Kidney (tissue), 14 donors: ENCODE measurements around the gene BMP3. TPM values are rescaled to one million over a fixed set of nuclear protein-coding genes. Genes with fewer than 3 reads are reported as not detected.
"Not testable (repeated sequence)": the region's sequence is repeated elsewhere in the genome, so short reads cannot be mapped to it uniquely, and the experiment has no call there.

Experiments used
- DNase-seq, 5 donors: peaks; one replicate each; pipeline ENCODE4 v3.0.0-alpha.2; 2013 to 2020
- FAIRE-seq: peaks from 2 replicates; lab custom pipeline; 2012; peaks lifted over from hg19 to GRCh38; lab: Jason Lieb, UNC
- H3K27ac ChIP-seq, 2 donors: one replicate each; pipeline ENCODE4 v1.7.0; 2013; ENCODE audit warnings: low read depth in 2 of 2, low read length in 2 of 2, inconsistent platforms in 1 of 2
- H3K27me3 ChIP-seq: one replicate; pipeline ENCODE4 v1.7.1; 2013; ENCODE audit warnings: low read length, inconsistent platforms; ENCODE audit not compliant: control insufficient read depth, insufficient read depth
- H3K36me3 ChIP-seq, 3 donors: one replicate each; pipeline versions ENCODE4 v1.7.0 to v1.7.1; 2013; ENCODE audit warnings: low read length in 3 of 3, control low read depth in 1 of 3, inconsistent platforms in 1 of 3; ENCODE audit not compliant: insufficient read depth in 3 of 3, control insufficient read depth in 2 of 3
- H3K4me1 ChIP-seq, 3 donors: one replicate each; pipeline versions ENCODE4 v1.7.0 to v1.7.1; 2013; ENCODE audit warnings: low read length in 3 of 3, inconsistent platforms in 1 of 3, low read depth in 1 of 3; ENCODE audit not compliant: control insufficient read depth in 2 of 3, insufficient read depth in 2 of 3
- H3K4me3 ChIP-seq, 3 donors: one replicate each; pipeline versions ENCODE4 v1.7.0 to v1.8.1; 2013; ENCODE audit warnings: low read length in 3 of 3, control low read depth in 1 of 3, inconsistent platforms in 1 of 3
- H3K9ac ChIP-seq, 3 donors: one replicate each; pipeline versions ENCODE4 v1.7.0 to v1.7.1; 2013; ENCODE audit warnings: low read length in 3 of 3, control low read depth in 1 of 3, inconsistent platforms in 1 of 3
- H3K9me3 ChIP-seq, 3 donors: one replicate each; pipeline versions ENCODE4 v1.7.0 to v1.7.1; 2013; ENCODE audit warnings: low read length in 3 of 3, control low read depth in 1 of 3, inconsistent platforms in 1 of 3; ENCODE audit not compliant: control insufficient read depth in 2 of 3, insufficient read depth in 1 of 3
- intact Hi-C: fragments of 100-400 bp; cut with DNase I; formaldehyde crosslinking; loops from one replicate; pipeline ENCODE4 v1.11.1; 2022
- polyA plus RNA-seq: library from polyadenylated mRNA; stranded (reverse); fragments of 350-450 nt; fragmentation: Illumina TruSeq; extraction: RNeasy Lipid Tissue Mini Kit (QIAGEN cat#74804); gene quantifications from one replicate; pipeline ENCODE4 v1.2.3, GENCODE V29; 2014; ENCODE audit warnings: low read depth, low replicate concordance; ENCODE audit not compliant: insufficient read depth
- total RNA-seq: library from RNA; stranded (reverse); fragmentation: NEBNext Ultra II Directional; extraction: Animal tissue kit (Norgen Biotek cat#: 25700); gene quantifications from one replicate; pipeline ENCODE4 v1.2.1, GENCODE V29; 2021
- TF ChIP-seq, protein P1 (sequence below): IDR thresholded peaks from 3 replicates; pipeline ENCODE4 v1.5.1; 2012; ENCODE audit warnings: mild to moderate bottlenecking, moderate library complexity, borderline replicate concordance; ENCODE audit not compliant: insufficient read depth; ENCODE audit errors: extremely low read depth
- donor health status: control.
- donor health status: control.
- donor health status: control.
- donor health status: control.
- donor health status: control.
- donor health status: DM: yes; HTN: yes; CAD: no.
- donor health status: Normal renal cell carcinoma (clear cell type).

BMP3 gene
- total and polyA plus RNA-seq, 2 donors from 2014 or later, result 0.28 TPM; not detected in 1

DNA sequence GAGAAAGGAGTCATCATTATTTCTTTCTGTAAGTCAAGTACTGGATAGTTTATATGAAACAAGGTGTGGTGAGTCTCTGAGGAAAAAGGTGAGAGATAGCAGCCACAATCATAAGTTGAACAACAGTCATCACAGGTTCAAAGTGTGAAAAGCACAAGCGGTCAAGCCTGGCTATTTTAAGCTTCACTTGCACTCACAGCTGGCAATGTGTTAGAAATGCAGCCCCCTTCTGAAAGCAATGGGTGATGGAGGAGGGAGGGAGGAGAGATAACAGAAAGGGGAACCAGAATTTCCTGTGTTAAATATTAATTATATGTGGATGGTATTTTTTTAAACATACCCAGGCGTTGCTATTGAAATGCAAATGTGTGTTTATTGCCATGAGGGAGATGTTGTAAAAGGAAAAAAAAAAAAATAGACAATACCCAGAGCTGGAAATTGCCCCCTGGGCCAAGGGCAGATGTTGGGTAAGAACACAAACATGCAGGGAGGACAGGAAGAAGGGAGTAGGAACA is 26.9 kb upstream of the BMP3 start:
- DNase-seq, result no peak
- Histone ChIP-seq H3K27ac (no peak overlapping the region), H3K9me3 (no peaks in the 10 kb centered on the region), H3K36me3 (no peaks in the 10 kb centered on the region), H3K4me1 (no peaks in the 10 kb centered on the region), H3K27me3 (no peaks in the 10 kb centered on the region), H3K4me3 (no peak overlapping the region), H3K9ac (no peak overlapping the region)
- no peak for FAIRE-seq
- intact Hi-C loops, result no loop called here
- TF ChIP-seq, protein P1, sequence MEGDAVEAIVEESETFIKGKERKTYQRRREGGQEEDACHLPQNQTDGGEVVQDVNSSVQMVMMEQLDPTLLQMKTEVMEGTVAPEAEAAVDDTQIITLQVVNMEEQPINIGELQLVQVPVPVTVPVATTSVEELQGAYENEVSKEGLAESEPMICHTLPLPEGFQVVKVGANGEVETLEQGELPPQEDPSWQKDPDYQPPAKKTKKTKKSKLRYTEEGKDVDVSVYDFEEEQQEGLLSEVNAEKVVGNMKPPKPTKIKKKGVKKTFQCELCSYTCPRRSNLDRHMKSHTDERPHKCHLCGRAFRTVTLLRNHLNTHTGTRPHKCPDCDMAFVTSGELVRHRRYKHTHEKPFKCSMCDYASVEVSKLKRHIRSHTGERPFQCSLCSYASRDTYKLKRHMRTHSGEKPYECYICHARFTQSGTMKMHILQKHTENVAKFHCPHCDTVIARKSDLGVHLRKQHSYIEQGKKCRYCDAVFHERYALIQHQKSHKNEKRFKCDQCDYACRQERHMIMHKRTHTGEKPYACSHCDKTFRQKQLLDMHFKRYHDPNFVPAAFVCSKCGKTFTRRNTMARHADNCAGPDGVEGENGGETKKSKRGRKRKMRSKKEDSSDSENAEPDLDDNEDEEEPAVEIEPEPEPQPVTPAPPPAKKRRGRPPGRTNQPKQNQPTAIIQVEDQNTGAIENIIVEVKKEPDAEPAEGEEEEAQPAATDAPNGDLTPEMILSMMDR, result no peak

DNA sequence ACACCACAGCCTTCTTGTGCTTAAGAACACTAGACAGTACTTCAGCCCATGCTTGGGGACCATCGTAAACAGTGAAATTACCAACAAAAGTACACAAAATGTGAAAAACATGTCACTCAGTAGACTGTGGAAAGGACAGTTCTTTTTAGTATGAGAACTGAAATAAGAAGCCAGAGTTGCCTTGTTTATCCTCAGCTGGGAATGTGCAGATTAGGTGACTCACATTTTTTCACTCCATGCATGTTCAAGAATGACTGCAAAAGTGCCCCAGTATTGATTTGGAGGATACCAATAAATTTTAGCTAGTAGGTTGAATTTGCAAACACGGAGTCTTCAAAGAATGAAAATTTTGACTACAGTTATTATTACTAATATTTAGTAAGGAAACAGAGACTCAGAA is 23.1 kb upstream of the BMP3 start:
- Histone ChIP-seq H3K9me3 (no peaks in the 10 kb centered on the region), H3K9ac (no peak overlapping the region), H3K36me3 (no peaks in the 10 kb centered on the region), H3K27me3 (no peaks in the 10 kb centered on the region), H3K27ac (no peak overlapping the region), H3K4me1 (no peaks in the 10 kb centered on the region), H3K4me3 (no peak overlapping the region)
- no peak for DNase-seq
- no peak for FAIRE-seq
- TF ChIP-seq, protein P1, result no peak
- intact Hi-C loops, result no loop called here

DNA sequence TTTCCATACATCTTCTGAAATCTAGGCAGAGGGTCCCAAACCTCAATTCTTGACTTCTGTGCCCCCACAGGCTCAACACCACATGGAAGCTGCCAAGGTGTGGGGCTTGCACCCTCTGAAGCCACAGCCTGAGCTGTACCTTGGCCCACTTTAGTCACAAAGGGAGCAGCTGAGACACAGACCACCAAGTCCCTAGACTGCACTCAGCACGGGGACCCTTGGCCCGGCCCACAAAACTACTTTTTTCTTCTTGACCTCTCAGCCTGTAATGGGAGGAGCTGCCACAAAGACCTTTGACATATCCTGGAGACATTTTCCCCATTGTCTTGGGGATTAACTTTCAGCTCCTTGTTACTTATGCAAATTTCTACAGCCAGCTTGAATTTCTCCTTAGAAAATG is 13.9 kb upstream of the BMP3 start:
- H3K27ac ChIP-seq, H3K9ac ChIP-seq, H3K4me3 ChIP-seq, intact Hi-C loops, DNase-seq, FAIRE-seq, H3K9me3 ChIP-seq, H3K4me1 ChIP-seq, H3K36me3 ChIP-seq, H3K27me3 ChIP-seq: not testable (repeated sequence)

DNA sequence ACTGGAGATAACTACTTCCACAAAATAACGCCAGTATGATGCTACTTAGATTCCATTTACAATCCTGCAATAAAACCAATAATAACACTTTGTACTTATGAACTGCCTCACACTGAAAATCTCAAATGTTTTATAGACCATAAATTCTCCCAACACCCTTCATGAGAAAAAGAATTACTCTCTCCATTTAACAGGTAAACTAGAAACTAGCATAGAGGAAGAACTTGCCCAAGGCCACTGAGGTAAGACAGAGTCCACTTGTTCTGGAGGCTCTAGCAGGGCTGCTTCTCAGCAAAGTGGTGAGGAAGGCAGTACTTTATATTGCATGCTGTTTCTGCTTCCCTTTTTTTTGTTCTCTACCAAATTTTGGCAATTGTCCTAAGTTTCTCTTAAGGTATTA is 11.5 kb upstream of the BMP3 start:
- no peaks in the 10 kb centered on the region for H3K9me3 ChIP-seq
- FAIRE-seq (no peak), DNase-seq (no peak)
- TF ChIP-seq, protein P1, result no peak
- no peaks in the 10 kb centered on the region for H3K27me3 ChIP-seq
- H3K9ac ChIP-seq, result no peak overlapping the region
- no peak overlapping the region for H3K4me3 ChIP-seq
- H3K4me1 ChIP-seq, result no peaks in the 10 kb centered on the region
- intact Hi-C loops, result no loop called here
- H3K27ac ChIP-seq, result no peak overlapping the region
- H3K36me3 ChIP-seq, result no peaks in the 10 kb centered on the region
